Right lobe of liver (tissue), 6 donors: ENCODE measurements around the gene RGL1. TPM values are rescaled to one million over a fixed set of nuclear protein-coding genes. Genes with fewer than 3 reads are reported as not detected.
"Not testable (repeated sequence)": the region's sequence is repeated elsewhere in the genome, so short reads cannot be mapped to it uniquely, and the experiment has no call there.

ENCODE experiments used
- ATAC-seq, 4 donors: fragments of 200-7000 bp; cut with Tn5 transposase; one replicate each; pipeline ENCODE4 v1.9.1; 2020; ENCODE audit warnings: mild to moderate bottlenecking in 4 of 4, moderate library complexity in 4 of 4
- DNase-seq, 3 donors: peaks; one replicate each; pipeline ENCODE4 v3.0.0-alpha.2; 2020
- H3K27ac ChIP-seq, 3 donors: fragments of 200-600 bp; one replicate each; pipeline ENCODE4 v1.8.0; 2022
- H3K27me3 ChIP-seq, 2 donors: fragments of 200-600 bp; one replicate each; pipeline ENCODE4 v1.8.0; 2022
- H3K36me3 ChIP-seq, 4 donors: fragments of 200-600 bp; sonication (generic) in 1 of 4; one replicate each; pipeline versions ENCODE4 v1.5.1 to v1.8.0; 2017 to 2022; ENCODE audit warnings: control low read depth in 1 of 4
- H3K4me1 ChIP-seq, 4 donors: fragments of 200-600 bp; sonication (generic) in 1 of 4; one replicate each; pipeline versions ENCODE4 v1.5.1 to v1.8.0; 2017 to 2022; ENCODE audit warnings: control low read depth in 1 of 4
- H3K4me3 ChIP-seq, 3 donors: fragments of 200-600 bp; one replicate each; pipeline ENCODE4 v1.8.0; 2022
- H3K9me3 ChIP-seq, 4 donors: fragments of 200-600 bp; sonication (generic) in 1 of 4; one replicate each; pipeline versions ENCODE4 v1.5.1 to v1.8.0; 2017 to 2022; ENCODE audit warnings: control low read depth in 1 of 4
- POLR2A ChIP-seq: fragments of 450-650 bp; IDR thresholded peaks from one replicate; pipeline ENCODE4 v1.6.1; 2017; ENCODE audit warnings: antibody characterized with exemption, mild to moderate bottlenecking
- WGBS: methylation state at CpG from one replicate; pipeline ENCODE4 v1.1.6; 2018; ENCODE audit warnings: low coverage, low lambda C conversion rate; ENCODE audit not compliant: insufficient coverage; ENCODE audit errors: missing lambda C conversion rate; 5-methylcytosine and 5-hydroxymethylcytosine counted together
- intact Hi-C, 2 donors: fragments of 100-400 bp; cut with DNase I; formaldehyde crosslinking; loops; one replicate each; pipeline versions ENCODE4 v1.11.2 to v1.14.1; 2022
- total RNA-seq, 6 experiments: library from RNA; depleted of rRNA in 2 of 6; stranded (reverse); fragments of >200 nt in 2 of 6; fragmentation: NEBNext Ultra II Directional in 3 of 6; extraction: Animal tissue kit (Norgen Biotek cat#: 25700) in 3 of 6; gene quantifications; one replicate each; pipeline versions ENCODE4 v1.1.0 to v1.2.4, GENCODE V29; 2016 to 2023
- TF ChIP-seq, protein P1 (sequence below), 4 donors: fragments of 200-600 bp in 3 of 4; fragments of 450-650 bp in 1 of 4; IDR thresholded peaks; one replicate each; pipeline versions ENCODE4 v1.5.1 to v1.8.0; 2016 to 2022; ENCODE audit warnings: antibody characterized with exemption in 4 of 4, mild to moderate bottlenecking in 2 of 4
- donor health status: DM: no; HTN: yes; CAD: no.
- donor health status: DM: no; HTN: no; CAD: no.
- donor health status: DM: no; HTN: no; CAD: no.
- donor health status: DM: no; HTN: yes; CAD: no.
- donor health status: DM: no; HTN: yes; CAD: no.

RGL1 gene
- total RNA-seq, 6 experiments from 2014 or later = 5.5 to 13.1 (median 6.9) TPM

DNA sequence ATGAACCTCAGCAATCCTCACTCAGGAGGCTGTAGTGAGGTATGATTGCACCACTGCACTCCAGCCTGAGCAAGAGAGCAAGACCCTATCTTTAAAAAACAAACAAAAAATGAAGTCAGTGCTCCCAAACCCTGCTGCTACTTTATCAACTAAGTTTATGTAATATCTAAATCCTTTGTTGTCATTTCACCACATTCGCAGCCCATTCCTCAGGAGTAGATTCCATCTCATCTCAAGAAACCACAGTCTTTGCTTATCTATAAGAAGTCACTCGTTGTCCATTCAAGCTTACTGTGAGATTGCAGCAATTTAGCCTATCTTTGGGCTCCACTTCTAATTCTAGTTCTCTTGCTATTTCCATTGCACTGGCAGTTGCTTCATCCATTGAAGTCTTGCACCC lies 44.3 kb upstream of the RGL1 start:
- H3K27me3 ChIP-seq = no peaks in the 10 kb centered on the region
- no peak for TF ChIP-seq POLR2A
- TF ChIP-seq, protein P1, sequence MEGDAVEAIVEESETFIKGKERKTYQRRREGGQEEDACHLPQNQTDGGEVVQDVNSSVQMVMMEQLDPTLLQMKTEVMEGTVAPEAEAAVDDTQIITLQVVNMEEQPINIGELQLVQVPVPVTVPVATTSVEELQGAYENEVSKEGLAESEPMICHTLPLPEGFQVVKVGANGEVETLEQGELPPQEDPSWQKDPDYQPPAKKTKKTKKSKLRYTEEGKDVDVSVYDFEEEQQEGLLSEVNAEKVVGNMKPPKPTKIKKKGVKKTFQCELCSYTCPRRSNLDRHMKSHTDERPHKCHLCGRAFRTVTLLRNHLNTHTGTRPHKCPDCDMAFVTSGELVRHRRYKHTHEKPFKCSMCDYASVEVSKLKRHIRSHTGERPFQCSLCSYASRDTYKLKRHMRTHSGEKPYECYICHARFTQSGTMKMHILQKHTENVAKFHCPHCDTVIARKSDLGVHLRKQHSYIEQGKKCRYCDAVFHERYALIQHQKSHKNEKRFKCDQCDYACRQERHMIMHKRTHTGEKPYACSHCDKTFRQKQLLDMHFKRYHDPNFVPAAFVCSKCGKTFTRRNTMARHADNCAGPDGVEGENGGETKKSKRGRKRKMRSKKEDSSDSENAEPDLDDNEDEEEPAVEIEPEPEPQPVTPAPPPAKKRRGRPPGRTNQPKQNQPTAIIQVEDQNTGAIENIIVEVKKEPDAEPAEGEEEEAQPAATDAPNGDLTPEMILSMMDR (IDR thresholded peaks at IDR 0.05) = no peak
- DNase-seq (no peak), ATAC-seq (no peak)
- H3K4me3 ChIP-seq = no peak overlapping the region
- no peaks in the 10 kb centered on the region for H3K36me3 ChIP-seq
- H3K27ac ChIP-seq = no peak overlapping the region
- H3K9me3 ChIP-seq = no peaks in the 10 kb centered on the region
- WGBS = 62% methylated on average over 2 of the region's 2 CpGs
- H3K4me1 ChIP-seq = no peaks in the 10 kb centered on the region
- intact Hi-C loops = no loop called here

DNA sequence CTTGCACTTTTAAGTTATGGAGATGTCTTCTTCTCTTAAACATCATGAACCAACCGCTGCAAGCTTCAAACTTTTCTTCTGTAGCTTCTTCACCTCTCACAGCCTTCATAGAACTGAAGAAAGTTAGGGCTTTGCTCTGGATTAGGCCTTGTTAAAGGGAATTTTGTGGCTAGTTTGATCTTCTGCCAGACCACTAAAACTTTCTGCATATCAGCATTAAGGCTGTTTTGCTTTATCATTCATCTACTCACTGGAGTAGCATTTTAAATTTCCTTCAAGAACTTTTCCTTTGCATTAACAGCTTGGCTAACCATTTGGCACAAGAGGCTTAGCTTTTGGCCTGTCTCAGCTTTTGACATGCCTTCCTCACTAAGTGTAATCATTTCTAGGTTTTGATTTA lies 43.0 kb upstream of the RGL1 start:
- ATAC-seq (no peak), DNase-seq (no peak)
- Histone ChIP-seq H3K36me3 (no peaks in the 10 kb centered on the region), H3K4me3 (no peak overlapping the region), H3K27ac (no peak overlapping the region), H3K9me3 (no peaks in the 10 kb centered on the region), H3K27me3 (no peaks in the 10 kb centered on the region), H3K4me1 (no peaks in the 10 kb centered on the region)
- intact Hi-C loops = no loop called here
- WGBS = 100% methylated on average over 1 of the region's 1 CpG
- no peak for TF ChIP-seq POLR2A
- TF ChIP-seq, protein P1 (IDR thresholded peaks at IDR 0.05) = no peak

GRCh38 chr1:183762856-183763255 lies 42.1 kb upstream of the RGL1 start:
- H3K9me3 ChIP-seq, H3K27me3 ChIP-seq, H3K27ac ChIP-seq, DNase-seq, intact Hi-C loops, ATAC-seq, H3K4me3 ChIP-seq, H3K36me3 ChIP-seq, H3K4me1 ChIP-seq: not testable (repeated sequence)

DNA sequence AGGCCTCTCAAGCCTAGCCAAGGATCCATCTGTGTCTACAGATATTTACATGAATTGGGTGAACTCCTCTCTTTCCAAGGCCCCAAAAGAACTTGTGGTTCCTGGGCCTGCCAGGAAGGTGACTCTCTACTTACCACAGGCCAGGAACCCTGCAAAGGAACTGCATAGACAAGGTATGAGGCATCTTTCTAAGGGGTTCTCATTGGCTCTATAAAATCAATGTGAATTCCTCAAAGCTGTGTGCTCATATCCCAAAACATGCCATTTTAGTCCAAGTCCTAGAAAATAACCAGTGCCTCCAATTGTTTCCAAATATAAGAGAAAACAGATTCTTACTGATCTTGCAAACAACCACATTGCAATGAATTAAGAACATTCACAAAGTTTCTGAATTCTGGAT lies 39.9 kb upstream of the RGL1 start:
- no peak for DNase-seq
- Histone ChIP-seq H3K4me1 (no peaks in the 10 kb centered on the region), H3K27ac (no peak overlapping the region), H3K27me3 (no peaks in the 10 kb centered on the region), H3K36me3 (no peaks in the 10 kb centered on the region), H3K9me3 (no peaks in the 10 kb centered on the region), H3K4me3 (no peak overlapping the region)
- TF ChIP-seq POLR2A = no peak
- TF ChIP-seq, protein P1 (IDR thresholded peaks at IDR 0.05) = no peak
- ATAC-seq = no peak
- intact Hi-C loops = no loop called here

DNA sequence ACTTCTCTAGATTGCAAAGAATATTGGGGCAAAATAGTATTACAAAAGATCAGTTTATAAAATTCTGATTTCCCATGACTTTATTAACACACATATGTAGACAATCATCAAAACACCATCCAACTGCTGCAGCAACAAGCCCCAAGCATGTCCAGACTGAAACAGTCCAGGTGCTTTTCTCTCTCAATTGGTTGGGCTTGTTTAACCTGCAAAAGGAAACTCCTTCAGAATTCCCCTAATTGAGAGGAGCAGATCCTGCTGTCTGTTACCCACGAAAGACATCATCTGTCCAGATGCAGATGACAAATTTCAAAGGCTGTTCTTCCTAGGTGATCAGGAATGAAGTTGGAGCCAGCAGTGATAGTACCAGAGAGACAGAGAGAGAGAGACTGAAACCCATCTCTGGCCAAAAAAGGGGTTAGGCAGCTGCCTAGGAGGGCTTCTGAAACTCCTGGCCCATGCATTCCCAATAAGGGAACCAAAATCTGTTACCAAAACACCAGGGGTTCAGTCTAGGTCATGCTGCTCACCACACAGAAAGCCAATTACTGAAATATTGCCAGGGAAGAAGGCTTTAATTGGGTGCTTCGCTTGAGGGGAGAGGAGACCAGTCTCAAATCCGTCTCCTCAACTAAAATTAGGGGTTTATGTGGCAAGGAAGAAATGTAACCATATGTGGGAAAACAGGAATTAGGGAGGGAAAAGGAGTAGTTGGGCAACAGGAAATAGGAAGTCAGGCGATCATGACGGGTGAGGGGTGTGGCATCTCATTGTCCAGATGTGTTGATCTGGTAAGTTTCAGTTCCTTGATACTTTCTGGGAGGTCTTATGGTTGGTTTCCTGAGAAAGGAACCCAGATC lies 34.7 kb upstream of the RGL1 start:
- H3K4me3 ChIP-seq = no peak overlapping the region
- intact Hi-C loops = no loop called here

More for the DNA sequence above, 34.7 kb upstream of the RGL1 start:
- Histone ChIP-seq H3K4me1 (no peaks in the 10 kb centered on the region), H3K27me3 (no peaks in the 10 kb centered on the region), H3K36me3 (no peaks in the 10 kb centered on the region), H3K9me3 (no peaks in the 10 kb centered on the region), H3K27ac (no peak overlapping the region)
- ATAC-seq = no peak
- TF ChIP-seq, protein P1 (IDR thresholded peaks at IDR 0.05) = no peak
- no peak for TF ChIP-seq POLR2A
- WGBS = 64% methylated on average over 5 of the region's 5 CpGs
- no peak for DNase-seq
